Measurements from ENCODE around the gene COL8A1. TPM values are rescaled to one million over a fixed set of nuclear protein-coding genes. Genes with fewer than 3 reads are reported as not detected.
A peak's percentile ranks its signal among the peaks of the same experiment; 100 is the strongest.

The COL8A1 gene
- total RNA-seq, 4 donors from 2014 or later, result 2.2 to 8.6 (median 5.1) TPM

GRCh38 chr3:99818818-99819217 lies 180.4 kb downstream of the COL8A1 start:
- peak; percentile 51 to 56 for ATAC-seq
- Histone ChIP-seq H3K27ac (peak overlapping the region; percentile 89 to 98 (median 91)), H3K4me1 (peaks cover 26 to 38% of the 10 kb centered on the region in 2 donors), H3K36me3 (no peaks in the 10 kb centered on the region), H3K4me3 (peak overlapping the region; percentile 67 to 78 (median 69)), H3K9me3 (no peaks in the 10 kb centered on the region), H3K27me3 (no peaks in the 10 kb centered on the region)
- intact Hi-C loops (cut with DNase I; ENCODE audit: low total_unique reads) (loop anchor here (5.0 to 10.0 kb wide), 6 partner anchors 443 to 1864 kb away; partner anchors contain the start of genes CLDND1, LNP1, NIT2 and PCNP), in situ Hi-C loops (cut with MboI; ENCODE audit: low sequenced_read_pairs in 4 of 4) (loop anchor here in 1 of 4 donors (25.0 kb wide), 1 partner anchor 893 kb away; the partner anchor contains the start of gene TFG)
- DNase-seq, result no peak
- TF ChIP-seq POLR2A (IDR thresholded peaks at IDR 0.05), result peak; percentile 21 to 23
- TF ChIP-seq CTCF (IDR thresholded peaks at IDR 0.05 in 4 of 5, conservative IDR thresholded peaks at IDR 0.05 in 1 of 5), result no peak

GRCh38 chr3:99823723-99824711 lies 185.6 kb downstream of the COL8A1 start:
- TF ChIP-seq CTCF (IDR thresholded peaks at IDR 0.05 in 4 of 5, conservative IDR thresholded peaks at IDR 0.05 in 1 of 5), result no peak
- ATAC-seq (no peak), DNase-seq (no peak)
- no peaks in the 10 kb centered on the region for H3K9me3 ChIP-seq
- H3K36me3 ChIP-seq, result no peaks in the 10 kb centered on the region
- in situ Hi-C loops (cut with MboI; ENCODE audit: low sequenced_read_pairs in 4 of 4) (loop anchor here in 1 of 4 donors (25.0 kb wide), 1 partner anchor 888 kb away; the partner anchor contains the start of gene TFG), intact Hi-C loops (cut with DNase I; ENCODE audit: low total_unique reads) (loop anchor here (10.0 kb wide), 1 partner anchor 671 kb away; the partner anchor contains the start of gene TMEM45A)
- H3K4me3 ChIP-seq, result no peak overlapping the region
- peaks cover 17 to 38% of the 10 kb centered on the region in 2 donors for H3K4me1 ChIP-seq
- peak overlapping the region; percentile 42 to 71 (median 52) for H3K27ac ChIP-seq
- H3K27me3 ChIP-seq, result no peaks in the 10 kb centered on the region

- DNase-seq (no peak), ATAC-seq (peak in 1 of 2 donors; percentile 57)
- intact Hi-C loops (cut with DNase I; ENCODE audit: low total_unique reads), result loop anchor here (10.0 kb wide), 1 partner anchor 670 kb away; the partner anchor contains the start of gene TMEM45A
- TF ChIP-seq CTCF (IDR thresholded peaks at IDR 0.05 in 4 of 5, conservative IDR thresholded peaks at IDR 0.05 in 1 of 5), result no peak
- no peak for TF ChIP-seq POLR2A (IDR thresholded peaks at IDR 0.05)
- H3K9me3 ChIP-seq, result no peaks in the 10 kb centered on the region
- H3K36me3 ChIP-seq, result no peaks in the 10 kb centered on the region
- peaks cover 13 to 33% of the 10 kb centered on the region in 2 donors for H3K4me1 ChIP-seq
- peak overlapping the region in 3 of 4 donors; percentile 16 to 71 (median 58) for H3K27ac ChIP-seq
- in situ Hi-C loops (cut with MboI; ENCODE audit: low sequenced_read_pairs in 4 of 4), result loop anchor here in 3 of 4 donors (25.0 kb wide), 1 partner anchor 237 kb away; no protein-coding TSS in a partner anchor
- H3K27me3 ChIP-seq, result no peaks in the 10 kb centered on the region
- H3K4me3 ChIP-seq, result no peak overlapping the region
These were observed 186.7 kb downstream of the COL8A1 start for GRCh38 chr3:99825004-99825640.

GRCh38 chr3:99829844-99830243 lies 191.4 kb downstream of the COL8A1 start:
- in situ Hi-C loops (cut with MboI; ENCODE audit: low sequenced_read_pairs in 4 of 4), result loop anchor here (5.0 to 25.0 kb wide), 6 partner anchors 232 to 765 kb away; no protein-coding TSS in a partner anchor
- H3K4me3 ChIP-seq, result no peak overlapping the region
- peaks cover 7 to 14% of the 10 kb centered on the region in 2 donors for H3K4me1 ChIP-seq
- intact Hi-C loops (cut with DNase I; ENCODE audit: low total_unique reads), result loop anchor here (10.0 kb wide), 1 partner anchor 665 kb away; the partner anchor contains the start of gene TMEM45A
- H3K9me3 ChIP-seq, result no peaks in the 10 kb centered on the region
- no peaks in the 10 kb centered on the region for H3K27me3 ChIP-seq
- TF ChIP-seq CTCF (IDR thresholded peaks at IDR 0.05 in 4 of 5, conservative IDR thresholded peaks at IDR 0.05 in 1 of 5) (no peak), POLR2A (IDR thresholded peaks at IDR 0.05) (no peak)
- no peak overlapping the region for H3K27ac ChIP-seq
- DNase-seq (no peak), ATAC-seq (no peak)
- no peaks in the 10 kb centered on the region for H3K36me3 ChIP-seq

All from gastrocnemius medialis (tissue), 4 donors.